Upper lobe of right lung (tissue), 1 donor: ENCODE measurements around the gene ZFP92. TPM values are rescaled to one million over a fixed set of nuclear protein-coding genes. Genes with fewer than 3 reads are reported as not detected.
"Not testable (repeated sequence)": the region's sequence is repeated elsewhere in the genome, so short reads cannot be mapped to it uniquely, and the experiment has no call there.

Source experiments
- ATAC-seq: fragments of 200-7000 bp; cut with Tn5 transposase; one replicate; pipeline ENCODE4 v1.9.1; 2020; ENCODE audit warnings: mild to moderate bottlenecking, moderate library complexity
- DNase-seq: peaks from one replicate; pipeline ENCODE4 v3.0.0-alpha.2; 2020
- H3K27ac ChIP-seq: fragments of 200-600 bp; one replicate; pipeline ENCODE4 v1.8.0; 2022
- H3K27me3 ChIP-seq: fragments of 200-600 bp; one replicate; pipeline ENCODE4 v1.8.0; 2022; ENCODE audit warnings: mild to moderate bottlenecking
- H3K36me3 ChIP-seq: fragments of 200-600 bp; one replicate; pipeline ENCODE4 v1.8.0; 2022
- H3K4me1 ChIP-seq: fragments of 200-600 bp; one replicate; pipeline ENCODE4 v1.8.0; 2022
- H3K4me3 ChIP-seq: fragments of 200-600 bp; one replicate; pipeline ENCODE4 v1.8.0; 2022; ENCODE audit warnings: mild to moderate bottlenecking
- H3K9me3 ChIP-seq: fragments of 200-600 bp; one replicate; pipeline ENCODE4 v1.8.0; 2022
- CTCF ChIP-seq: fragments of 200-600 bp; IDR thresholded peaks from one replicate; pipeline ENCODE4 v1.8.0; 2022; ENCODE audit warnings: antibody characterized with exemption
- intact Hi-C: fragments of 100-400 bp; cut with DNase I; formaldehyde crosslinking; loops from one replicate; pipeline ENCODE4 v1.11.0; 2022
- total RNA-seq: library from RNA; stranded (reverse); fragmentation: NEBNext Ultra II Directional; extraction: Animal tissue kit (Norgen Biotek cat#: 25700); gene quantifications from one replicate; pipeline ENCODE4 v1.2.1, GENCODE V29; 2021
- donor health status: DM: no; HTN: yes; CAD: no; lungs with severe emphysema.

The ZFP92 gene
- total RNA-seq, 1 donor from 2014 or later = 3.4 TPM

- intact Hi-C loops = no loop called here
- ATAC-seq (no peak), DNase-seq (peak; percentile 1)
- Histone ChIP-seq H3K36me3 (no peaks in the 10 kb centered on the region), H3K4me1 (no peaks in the 10 kb centered on the region), H3K27ac (no peak within 1 kb of the TSS), H3K4me3 (no peak within 1 kb of the TSS), H3K9me3 (no peaks in the 10 kb centered on the region), H3K27me3 (no peaks in the 10 kb centered on the region)
- no peak for TF ChIP-seq CTCF
Measured at GRCh38 chrX:153401133-153401764, 10.0 kb upstream of the ZFP92 start, which contains the start of gene PNMA6E. TSS of gene PNMA6E (minus strand) at chrX:153401350. CDS start at chrX:153398849, 2,501 bp downstream.

GRCh38 chrX:153404333-153404732 lies 6.9 kb upstream of the ZFP92 start:
- H3K9me3 ChIP-seq, DNase-seq, H3K4me1 ChIP-seq, H3K4me3 ChIP-seq, H3K27ac ChIP-seq, H3K27me3 ChIP-seq, H3K36me3 ChIP-seq, intact Hi-C loops, ATAC-seq: not testable (repeated sequence)

- no peak overlapping the region for H3K27ac ChIP-seq
- no peak overlapping the region for H3K4me3 ChIP-seq
- no peak for DNase-seq
- no peaks in the 10 kb centered on the region for H3K9me3 ChIP-seq
- H3K36me3 ChIP-seq = no peaks in the 10 kb centered on the region
- ATAC-seq = no peak
- no peak for TF ChIP-seq CTCF
- intact Hi-C loops = no loop called here
- H3K27me3 ChIP-seq = no peaks in the 10 kb centered on the region
- no peaks in the 10 kb centered on the region for H3K4me1 ChIP-seq
Measured at GRCh38 chrX:153405426-153405825, 5.8 kb upstream of the ZFP92 start.

- H3K4me3 ChIP-seq = no peak overlapping the region
- H3K36me3 ChIP-seq = no peaks in the 10 kb centered on the region
- no peaks in the 10 kb centered on the region for H3K9me3 ChIP-seq
- intact Hi-C loops = no loop called here
- no peaks in the 10 kb centered on the region for H3K4me1 ChIP-seq
- ATAC-seq (no peak), DNase-seq (no peak)
- H3K27me3 ChIP-seq = no peaks in the 10 kb centered on the region
- TF ChIP-seq CTCF = no peak
- no peak overlapping the region for H3K27ac ChIP-seq
Measured at GRCh38 chrX:153406011-153406410, 5.3 kb upstream of the ZFP92 start.

- H3K36me3 ChIP-seq = no peaks in the 10 kb centered on the region
- H3K9me3 ChIP-seq = no peaks in the 10 kb centered on the region
- ATAC-seq (no peak), DNase-seq (no peak)
- intact Hi-C loops = no loop called here
- no peaks in the 10 kb centered on the region for H3K4me1 ChIP-seq
- no peak overlapping the region for H3K27ac ChIP-seq
- H3K4me3 ChIP-seq = no peak overlapping the region
- no peak for TF ChIP-seq CTCF
- H3K27me3 ChIP-seq = no peaks in the 10 kb centered on the region
Measured at GRCh38 chrX:153406903-153407302, 4.4 kb upstream of the ZFP92 start.

- Histone ChIP-seq H3K27ac (no peak overlapping the region), H3K36me3 (no peaks in the 10 kb centered on the region), H3K4me3 (no peak overlapping the region), H3K27me3 (no peaks in the 10 kb centered on the region), H3K4me1 (no peaks in the 10 kb centered on the region), H3K9me3 (no peaks in the 10 kb centered on the region)
- DNase-seq (no peak), ATAC-seq (no peak)
- intact Hi-C loops = no loop called here
- TF ChIP-seq CTCF = no peak
Measured at GRCh38 chrX:153407736-153408135, 3.5 kb upstream of the ZFP92 start.
